ENCODE results near the gene SLC25A12.
"Not testable (repeated sequence)": the region's sequence is repeated elsewhere in the genome, so short reads cannot be mapped to it uniquely, and the experiment has no call there.

SLC25A12 gene

GRCh38 chr2:171893824-171894611 lies at the start of gene SLC25A12:
Gene SLC25A12 (minus strand): TSS chr2:171894244. CDS start chr2:171894214, 30 bp downstream.
- peak; percentile 34 to 67 (median 52) for DNase-seq

DNA sequence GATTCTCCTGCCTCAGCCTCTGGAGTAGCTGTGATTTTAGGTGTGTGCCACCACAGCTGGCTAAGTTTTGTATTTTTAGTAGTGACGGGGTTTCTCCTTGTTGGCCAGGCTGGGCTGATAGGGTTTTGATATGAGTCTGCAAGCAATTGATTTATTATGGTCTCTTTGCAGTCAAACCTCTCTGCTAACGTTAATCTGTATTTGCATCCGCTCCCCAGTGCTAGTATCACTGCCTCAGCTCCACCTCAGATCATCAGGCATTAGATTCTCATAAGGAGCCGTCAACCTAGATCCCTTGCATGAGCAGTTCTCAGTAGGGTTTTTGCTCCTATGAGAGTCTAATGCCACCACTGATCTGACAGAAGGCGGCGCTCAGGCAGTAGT lies 47.3 kb upstream of the SLC25A12 start:
- DNase-seq = no peak

DNA sequence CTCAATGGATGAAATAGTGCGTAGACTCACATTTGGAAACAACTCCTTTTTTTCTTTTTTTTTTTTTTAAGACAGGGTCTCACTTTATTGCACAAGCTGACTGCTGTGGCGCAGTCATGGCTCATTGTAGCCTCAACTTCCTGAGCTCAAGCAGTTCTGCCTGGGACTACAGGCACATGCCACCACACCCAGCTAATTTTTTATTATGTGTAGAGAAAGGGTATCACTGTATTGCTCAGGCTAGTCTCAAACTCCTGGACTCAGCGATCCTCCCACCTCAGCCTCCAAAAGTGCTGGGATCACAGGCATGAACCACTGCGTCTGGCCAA lies 45.7 kb upstream of the SLC25A12 start:
- DNase-seq = no peak

GRCh38 chr2:171939058-171939742 lies 45.2 kb upstream of the SLC25A12 start:
- no peak for DNase-seq

DNA sequence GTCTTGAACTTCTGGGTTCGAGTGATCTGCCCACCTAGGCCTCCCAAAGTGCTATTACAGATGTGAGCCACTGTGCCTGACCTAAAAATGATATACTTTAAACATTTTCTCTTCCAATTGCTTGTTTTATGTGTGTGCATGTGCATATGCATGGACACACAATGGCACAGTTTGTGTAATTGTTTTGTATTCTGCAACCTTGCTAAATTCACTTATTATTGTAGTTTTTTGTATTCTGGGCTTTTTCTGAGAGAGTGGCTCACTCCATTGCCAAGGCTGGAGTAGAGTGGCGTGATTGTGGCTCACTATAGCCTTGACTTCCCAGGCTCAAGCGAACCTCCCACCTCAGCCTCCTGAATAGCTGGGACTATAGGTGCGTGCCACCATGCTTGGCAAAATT lies 36.3 kb upstream of the SLC25A12 start:
- no peak for DNase-seq

GRCh38 chr2:171924170-171924942 lies 30.3 kb upstream of the SLC25A12 start:
- DNase-seq = no peak

- DNase-seq = no peak
Measured at GRCh38 chr2:171923206-171923605, 29.2 kb upstream of the SLC25A12 start.

DNA sequence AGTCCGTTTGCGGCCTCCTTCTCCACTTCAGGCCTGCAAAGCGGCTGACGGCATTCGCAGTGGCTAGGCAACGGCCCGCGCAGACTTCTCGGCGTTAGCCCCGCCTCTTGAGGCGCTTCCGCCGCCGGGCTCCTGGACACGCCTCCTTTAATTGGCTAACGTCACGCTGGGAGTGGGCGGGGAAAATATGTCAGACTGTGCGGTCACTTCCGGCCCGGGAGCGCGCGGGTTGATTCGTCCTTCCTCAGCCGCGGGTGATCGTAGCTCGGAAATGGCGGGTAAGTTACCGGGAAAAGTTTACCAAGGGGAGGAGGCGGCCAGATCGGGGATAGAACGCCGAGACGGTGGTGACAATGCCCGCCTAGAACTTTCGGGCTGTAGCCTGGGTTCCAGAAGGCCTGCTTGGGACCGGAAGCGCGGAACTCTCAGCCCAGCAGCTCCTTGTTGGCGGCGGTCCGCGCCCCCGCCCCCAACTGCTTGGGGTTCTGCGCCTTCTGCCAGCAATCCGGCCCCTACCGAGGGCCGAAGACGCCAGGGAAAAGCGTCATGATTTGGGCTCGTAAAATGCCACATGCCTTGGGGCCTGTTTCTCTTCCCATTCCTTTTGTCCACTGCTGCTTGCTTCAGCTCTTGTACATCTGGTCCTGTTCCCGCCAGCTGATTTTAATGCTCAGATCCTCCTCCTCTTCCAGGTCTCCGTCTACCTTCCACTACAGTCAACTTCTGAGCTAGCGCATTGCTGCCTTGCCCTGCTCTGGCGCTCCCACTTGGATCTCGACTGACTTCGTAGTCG lies 28.4 kb upstream of the SLC25A12 start, which contains the start of gene HAT1:
Gene HAT1, plus strand, starts transcription at position 232 of the 793 bp plus-strand sequence. Its CDS starts 40 bp downstream, at position 272.
- DNase-seq = peak; percentile 95 to 97 (median 95)

DNA sequence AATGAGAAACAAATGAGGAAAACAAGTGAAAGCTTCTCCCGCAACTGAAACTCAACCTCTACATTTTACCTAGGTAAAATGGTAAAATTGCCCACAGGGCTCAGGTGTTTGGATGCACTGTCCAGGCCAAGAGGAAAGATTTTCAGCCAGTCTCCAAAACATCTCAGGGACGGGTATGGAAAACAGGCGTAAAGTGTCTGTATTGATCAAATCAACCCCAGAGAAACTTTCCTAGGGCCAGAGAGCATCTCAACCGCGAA lies 27.9 kb upstream of the SLC25A12 start:
- no peak for DNase-seq

DNA sequence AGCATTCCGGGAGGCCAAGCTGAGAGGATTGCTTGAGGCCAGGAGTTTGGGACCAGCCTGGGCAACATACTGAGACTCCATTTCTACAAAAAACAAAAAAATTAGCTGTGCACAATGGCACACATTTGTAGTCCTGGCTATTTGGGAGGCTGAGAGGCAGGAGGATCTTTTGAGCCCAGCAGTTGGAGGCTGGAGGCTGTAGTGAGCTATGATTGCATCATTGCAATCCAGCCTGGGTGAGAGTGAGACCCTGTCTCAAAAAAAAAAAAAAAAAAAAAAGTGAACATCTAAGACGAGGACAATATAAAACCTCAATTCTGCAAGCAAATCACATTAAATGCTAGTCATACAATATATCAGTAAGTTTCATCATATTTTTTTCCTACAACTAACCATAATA lies 25.4 kb upstream of the SLC25A12 start:
- no peak for DNase-seq

DNA sequence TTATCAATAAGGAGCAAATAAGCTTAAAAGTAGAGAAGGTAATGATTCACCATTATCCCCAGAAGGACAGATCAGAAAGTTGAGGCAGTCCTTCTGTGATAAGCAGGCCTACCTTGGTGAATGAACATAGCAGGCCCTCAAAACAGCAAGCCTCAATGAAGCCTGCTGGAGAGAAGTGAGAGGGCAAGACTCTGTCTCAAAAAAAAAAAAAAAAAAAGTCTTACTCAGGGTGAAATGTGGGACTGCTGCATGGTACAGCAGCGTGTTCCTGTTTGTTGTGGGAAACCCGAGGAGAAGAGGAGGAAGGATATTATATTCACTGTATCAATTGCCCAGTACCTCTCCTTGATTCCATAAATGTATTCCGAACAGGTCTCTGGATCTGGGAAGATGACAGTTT lies 19.5 kb upstream of the SLC25A12 start:
- DNase-seq = no peak

- no peak for DNase-seq
Measured at GRCh38 chr2:171910494-171910893, 16.4 kb upstream of the SLC25A12 start.

DNA sequence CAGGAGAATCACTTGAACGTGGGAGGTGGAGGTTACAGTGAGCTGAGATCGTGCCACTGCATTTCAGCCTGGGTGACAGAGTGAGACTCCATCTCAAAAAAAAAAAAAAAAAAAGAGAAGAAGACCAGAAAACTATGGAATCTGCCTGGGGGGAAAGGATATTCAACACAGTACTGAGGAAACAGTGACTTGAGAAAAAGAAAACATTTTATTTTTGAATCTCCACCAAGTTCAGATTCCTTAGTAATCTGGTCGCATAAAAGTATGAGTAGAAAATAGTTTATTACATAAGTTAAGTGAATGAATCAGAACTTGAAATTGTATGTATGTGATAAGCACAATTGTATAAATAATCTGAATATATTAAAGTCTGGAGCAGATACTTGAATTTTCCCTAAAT lies 15.2 kb upstream of the SLC25A12 start:
- DNase-seq = no peak

DNA sequence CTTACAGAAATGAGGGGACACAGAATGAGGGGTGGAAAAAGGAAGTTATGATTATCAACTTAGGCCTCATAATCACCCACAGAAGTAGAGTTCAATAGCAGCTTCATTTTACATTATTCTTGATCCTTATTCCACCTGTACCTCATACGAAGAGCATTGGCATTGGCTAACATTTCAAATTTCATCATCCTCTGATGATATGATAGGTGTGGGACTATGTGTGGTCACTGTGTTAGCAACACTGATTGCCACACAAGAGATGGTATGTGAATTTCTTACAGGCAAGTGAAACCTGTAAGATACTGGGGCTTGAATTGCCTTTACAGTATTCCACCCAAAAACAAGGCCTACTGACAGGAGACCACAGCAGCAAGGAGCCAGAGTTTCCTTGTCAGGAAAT lies 14.2 kb upstream of the SLC25A12 start:
- no peak for DNase-seq

DNA sequence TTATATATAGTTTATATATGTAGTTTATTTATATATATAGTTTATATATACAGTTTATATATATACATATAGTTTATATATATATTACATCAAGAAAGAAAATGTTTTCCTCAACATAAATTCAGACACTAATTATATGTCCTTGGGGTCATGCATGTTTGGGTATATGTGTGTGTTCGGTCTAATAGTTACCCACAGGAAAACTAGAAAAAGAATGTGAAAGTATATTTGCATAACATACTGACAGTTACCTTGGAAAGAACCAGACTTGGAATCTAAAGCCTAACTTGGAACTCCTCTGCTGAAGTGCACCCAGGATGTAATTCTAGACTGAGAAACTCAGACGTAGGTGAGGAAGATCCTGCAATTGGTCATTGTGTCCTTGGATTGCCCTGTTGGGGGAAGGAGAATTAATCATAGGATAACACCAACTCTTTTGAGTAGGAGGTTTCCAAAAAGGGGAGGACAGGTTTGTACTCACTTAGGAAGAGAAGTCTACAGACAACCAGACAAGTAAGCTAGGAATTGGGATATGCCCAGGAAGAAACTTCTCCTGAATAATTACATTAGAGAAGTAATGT lies 8.9 kb upstream of the SLC25A12 start:
- DNase-seq = no peak

DNA sequence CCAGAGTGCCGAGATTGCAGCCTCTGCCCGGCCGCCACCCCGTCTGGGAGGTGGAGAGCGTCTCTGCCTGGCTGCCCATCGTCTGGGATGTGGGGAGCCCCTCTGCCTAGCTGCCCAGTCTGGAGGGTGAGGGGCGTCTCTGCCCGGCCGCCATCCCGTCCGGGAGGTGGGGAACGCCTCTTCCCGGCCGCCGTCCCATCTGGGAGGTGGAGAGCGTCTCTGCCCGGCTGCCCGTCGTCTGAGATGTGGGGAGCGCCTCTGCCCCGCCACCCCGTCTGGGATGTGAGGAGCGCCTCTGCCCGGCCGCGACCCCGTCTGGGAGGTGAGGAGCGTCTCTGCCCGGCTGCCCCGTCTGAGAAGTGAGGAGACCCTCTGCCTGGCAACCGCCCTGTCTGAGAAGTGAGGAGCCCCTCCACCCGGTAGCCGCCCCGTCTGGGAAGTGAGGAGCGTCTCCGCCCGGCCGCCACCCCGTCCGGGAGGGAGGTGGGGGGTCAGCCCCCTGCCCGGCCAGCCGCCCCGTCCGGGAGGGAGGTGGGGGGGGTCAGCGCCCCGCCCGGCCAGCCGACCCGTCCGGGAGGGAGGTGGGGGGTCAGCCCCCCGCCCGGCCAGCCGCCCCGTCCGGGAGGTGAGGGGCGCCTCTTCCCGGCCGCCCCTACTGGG lies 5.7 kb upstream of the SLC25A12 start:
- not testable (repeated sequence) for DNase-seq

DNA sequence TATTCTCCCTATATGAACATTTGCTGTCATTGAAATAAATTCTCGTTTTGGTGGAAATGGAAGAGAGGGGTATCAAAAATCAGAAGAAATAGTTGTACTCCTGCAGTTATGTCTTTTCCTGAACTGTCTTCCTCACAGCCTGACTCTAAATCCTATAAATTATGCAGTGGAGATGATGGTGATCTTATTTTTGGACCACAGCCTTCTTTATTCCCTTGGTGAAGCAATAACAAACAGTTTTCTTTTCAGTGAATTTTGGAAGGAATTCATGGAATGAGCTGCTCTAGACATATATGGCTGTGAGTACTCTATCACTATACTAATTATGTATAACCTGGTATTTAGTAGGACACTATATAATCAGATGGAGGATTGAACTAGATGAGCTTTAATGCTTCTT lies 1.7 kb upstream of the SLC25A12 start:
- DNase-seq = no peak

- DNase-seq = peak in 1 of 6 experiments; percentile 12
Measured at GRCh38 chr2:171894612-171894947, 536 bp upstream of the SLC25A12 start.

DNA sequence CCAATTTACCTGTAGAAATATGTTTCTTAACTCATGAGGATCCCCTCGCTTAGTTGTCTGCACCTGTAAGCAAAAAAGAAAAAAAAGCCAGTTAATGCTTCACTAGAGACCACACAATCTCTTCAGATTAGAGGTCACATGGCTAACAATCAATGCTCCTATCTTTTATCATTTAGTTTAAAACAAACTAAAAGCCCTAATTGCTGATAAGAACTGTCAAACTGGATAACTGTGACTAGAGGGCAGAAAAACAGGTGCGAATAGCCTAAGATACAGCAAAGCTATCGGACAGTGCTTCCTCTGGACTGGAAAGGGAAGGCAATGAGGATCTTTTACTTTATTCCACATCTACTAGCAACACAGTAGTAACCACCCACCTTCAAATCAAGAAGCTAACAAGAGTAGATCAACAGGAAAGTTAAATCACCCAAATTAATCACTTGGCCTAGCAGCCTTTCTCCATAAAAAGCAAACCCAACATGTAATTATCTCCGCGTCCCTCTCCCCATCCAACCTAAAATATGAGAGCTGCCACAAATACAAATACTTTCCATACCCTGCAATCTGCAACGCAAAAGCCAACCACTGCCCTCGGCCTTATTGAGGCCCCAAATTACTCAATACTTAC lies 734 bp downstream of the SLC25A12 start:
- no peak for DNase-seq

DNA sequence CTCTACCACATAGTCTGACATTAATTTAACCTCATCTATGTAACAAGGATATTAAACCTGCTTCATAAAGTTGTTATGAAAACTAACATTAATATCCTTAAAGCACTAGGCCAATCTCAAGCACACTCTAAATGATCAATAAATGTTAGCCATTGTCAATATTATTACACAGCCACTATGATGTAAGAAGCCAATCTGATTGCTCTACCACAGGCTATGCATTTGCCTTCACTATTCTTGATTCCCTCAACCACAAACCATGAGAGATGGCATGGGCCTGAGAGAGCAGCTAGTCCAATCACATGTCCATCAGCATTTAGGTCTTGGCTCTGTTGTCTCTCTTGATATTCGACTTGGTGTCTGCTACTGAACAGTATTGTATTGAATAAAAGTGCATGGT lies 4.2 kb downstream of the SLC25A12 start:
- no peak for DNase-seq

GRCh38 chr2:171889333-171889732 lies 4.7 kb downstream of the SLC25A12 start:
- no peak for DNase-seq
